ENCODE results near the gene ARPC2. TPM values are rescaled to one million over a fixed set of nuclear protein-coding genes. Genes with fewer than 3 reads are reported as not detected.

Gene ARPC2
- total and polyA plus RNA-seq, 2 of the 13 experiments (the other 11 are each of a cell fraction or from before 2014, with no cell fraction given) = 168 to 303 TPM

DNA sequence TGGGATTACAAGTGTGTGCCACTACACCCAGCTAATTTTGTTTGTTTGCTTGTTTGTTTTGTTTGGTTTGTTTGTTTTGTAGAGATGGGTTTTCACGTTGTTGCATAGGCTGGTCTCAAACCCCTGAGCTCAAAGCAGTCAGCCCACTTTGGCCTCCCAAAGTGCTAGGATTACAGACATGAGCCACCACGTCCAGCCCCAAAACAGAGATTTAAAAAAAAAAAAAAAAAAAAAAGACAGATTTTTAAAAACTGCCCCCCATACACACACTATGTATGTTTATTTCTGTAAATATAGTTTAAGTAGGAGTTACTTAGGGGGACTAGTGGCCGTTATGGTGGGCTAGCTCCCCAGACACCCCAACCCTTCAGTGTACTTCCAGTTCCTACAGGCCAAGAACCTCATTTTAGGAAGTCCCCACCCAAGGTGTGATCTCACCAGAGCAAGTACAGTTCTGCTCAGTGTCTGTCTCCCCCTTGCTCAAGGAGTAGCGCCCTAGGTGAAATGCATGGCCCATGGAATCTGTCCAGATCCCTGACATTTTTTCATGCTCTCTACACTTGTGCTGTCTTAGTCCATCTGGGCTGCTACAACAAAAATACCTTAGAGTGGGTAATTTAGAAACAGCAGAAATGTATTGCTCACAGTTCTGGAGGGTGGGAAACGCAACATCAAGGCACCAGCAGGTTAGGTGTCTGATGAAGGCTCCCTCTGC is 76.9 kb downstream of the ARPC2 start:
- H3K79me2 ChIP-seq (ENCODE audit: insufficient read depth, low read length) = peaks cover 32% of the 10 kb centered on the region
- no peak for ATAC-seq
- no peak for DNase-seq (ENCODE audit: low spot score)
- H2AFZ ChIP-seq (ENCODE audit: low read length) = no peak overlapping the region
- no peak for FAIRE-seq
- intact Hi-C loops (cut with micrococcal nuclease; ENCODE audit: unreplicated experiment) = loop anchor here (1.0 to 10.0 kb wide), 6 partner anchors 24 to 271 kb away; partner anchors contain the start of genes AAMP, CATIP, CNOT9 and PNKD
- H3K4me1 ChIP-seq (ENCODE audit: insufficient read depth, low read length) = peaks cover 87% of the 10 kb centered on the region
- POLR2A ChIA-PET = interaction anchor here (0.7 to 8.5 kb wide), 26 partner anchors 10 to 163 kb away, joined by 3 to 110 read pairs (median 4); partner anchors contain the start of genes AAMP, CATIP, CTDSP1 and PNKD
- H3K4me2 ChIP-seq (ENCODE audit: low read depth, low read length) = peak overlapping the region; percentile 93
- peak overlapping the region in 1 of 3 experiments; percentile 32; a peak in 2 of 6 replicates for H3K4me3 ChIP-seq (replicated peaks in 1 of 3; ENCODE audit: insufficient read depth in 1 of 3, low read depth in 2 of 3, low read length in 3 of 3)
- in situ Hi-C loops (cut with HindIII; ENCODE audit: extremely low pct_ligation_motif_present, low pct_unique_long_range_greater_than_20kb) = loop anchor here (5.0 kb wide), 1 partner anchor 103 kb away; the partner anchor contains the start of gene CTDSP1
- 34% methylated on average over 5 of the region's 5 CpGs for WGBS (ENCODE audit: low lambda C conversion rate)
- peak overlapping the region; percentile 33; the same call in 1 of the 2 replicates for H3K9ac ChIP-seq (ENCODE audit: insufficient read depth, low read depth, low read length)
- no peaks in the 10 kb centered on the region; a peak in 1 of 5 replicates for H3K27me3 ChIP-seq (ENCODE audit: control insufficient read depth in 1 of 2, insufficient read depth in 2 of 2, low read length in 2 of 2)
- peaks cover 8% of the 10 kb centered on the region; the same call in 1 of the 2 replicates for H4K20me1 ChIP-seq (ENCODE audit: insufficient read depth, low read length)
- CTCF ChIA-PET (ENCODE audit: low intra/inter-chr PET ratio, low total read pairs) = interaction anchor here (1.6 kb wide), 1 partner anchor 22 kb away, joined by 13 read pairs; no protein-coding TSS in a partner anchor
- H3K27ac ChIP-seq (ENCODE audit: extremely low read length, insufficient read depth, low read length) = peak overlapping the region; percentile 88
- BruUV-seq (replicated peaks) = no TSS peak
- H3K36me3 ChIP-seq (replicated peaks in 1 of 2; ENCODE audit: control insufficient read depth in 1 of 2, insufficient read depth in 2 of 2, low read length in 2 of 2) = no peaks in the 10 kb centered on the region
- H3K9me3 ChIP-seq (ENCODE audit: low read length) = no peaks in the 10 kb centered on the region
- TF ChIP-seq, protein P1, sequence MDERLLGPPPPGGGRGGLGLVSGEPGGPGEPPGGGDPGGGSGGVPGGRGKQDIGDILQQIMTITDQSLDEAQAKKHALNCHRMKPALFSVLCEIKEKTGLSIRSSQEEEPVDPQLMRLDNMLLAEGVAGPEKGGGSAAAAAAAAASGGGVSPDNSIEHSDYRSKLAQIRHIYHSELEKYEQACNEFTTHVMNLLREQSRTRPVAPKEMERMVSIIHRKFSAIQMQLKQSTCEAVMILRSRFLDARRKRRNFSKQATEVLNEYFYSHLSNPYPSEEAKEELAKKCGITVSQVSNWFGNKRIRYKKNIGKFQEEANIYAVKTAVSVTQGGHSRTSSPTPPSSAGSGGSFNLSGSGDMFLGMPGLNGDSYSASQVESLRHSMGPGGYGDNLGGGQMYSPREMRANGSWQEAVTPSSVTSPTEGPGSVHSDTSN (CRISPR knock-in tag; IDR thresholded peaks at IDR 0.05) = no peak
- TF ChIP-seq ZNF496 (CRISPR knock-in tag; IDR thresholded peaks at IDR 0.05; ENCODE audit: insufficient replicate concordance) = no peak
- TF ChIP-seq, protein P2, sequence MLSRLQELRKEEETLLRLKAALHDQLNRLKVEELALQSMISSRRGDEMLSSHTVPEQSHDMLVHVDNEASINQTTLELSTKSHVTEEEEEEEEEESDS (CRISPR knock-in tag; IDR thresholded peaks at IDR 0.05; ENCODE audit: borderline replicate concordance) = no peak
- TF ChIP-seq ZNF883 (CRISPR knock-in tag; IDR thresholded peaks at IDR 0.05; ENCODE audit: not compliant biosample characterization) = no peak
- TF ChIP-seq, protein P3, sequence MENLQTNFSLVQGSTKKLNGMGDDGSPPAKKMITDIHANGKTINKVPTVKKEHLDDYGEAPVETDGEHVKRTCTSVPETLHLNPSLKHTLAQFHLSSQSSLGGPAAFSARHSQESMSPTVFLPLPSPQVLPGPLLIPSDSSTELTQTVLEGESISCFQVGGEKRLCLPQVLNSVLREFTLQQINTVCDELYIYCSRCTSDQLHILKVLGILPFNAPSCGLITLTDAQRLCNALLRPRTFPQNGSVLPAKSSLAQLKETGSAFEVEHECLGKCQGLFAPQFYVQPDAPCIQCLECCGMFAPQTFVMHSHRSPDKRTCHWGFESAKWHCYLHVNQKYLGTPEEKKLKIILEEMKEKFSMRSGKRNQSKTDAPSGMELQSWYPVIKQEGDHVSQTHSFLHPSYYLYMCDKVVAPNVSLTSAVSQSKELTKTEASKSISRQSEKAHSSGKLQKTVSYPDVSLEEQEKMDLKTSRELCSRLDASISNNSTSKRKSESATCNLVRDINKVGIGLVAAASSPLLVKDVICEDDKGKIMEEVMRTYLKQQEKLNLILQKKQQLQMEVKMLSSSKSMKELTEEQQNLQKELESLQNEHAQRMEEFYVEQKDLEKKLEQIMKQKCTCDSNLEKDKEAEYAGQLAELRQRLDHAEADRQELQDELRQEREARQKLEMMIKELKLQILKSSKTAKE (CRISPR knock-in tag; IDR thresholded peaks at IDR 0.05; ENCODE audit: borderline replicate concordance) = no peak
- 0 out of 2 replicates have a peak, but pooled peaks have one; percentile 7 for TF ChIP-seq ISL2 (CRISPR knock-in tag; IDR thresholded peaks at IDR 0.05)
- no peak for TF ChIP-seq KDM5B (CRISPR knock-in tag; IDR thresholded peaks at IDR 0.05; ENCODE audit: borderline replicate concordance)
- no peak for TF ChIP-seq ZNF264 (CRISPR knock-in tag; IDR thresholded peaks at IDR 0.05)
- TF ChIP-seq ZSCAN22 (CRISPR knock-in tag; IDR thresholded peaks at IDR 0.05) = no peak
- peak; percentile 89 for TF ChIP-seq ZNF12 (CRISPR knock-in tag; IDR thresholded peaks at IDR 0.05)
- TF ChIP-seq ZFP36L2 (CRISPR knock-in tag; IDR thresholded peaks at IDR 0.05) = no peak
- TF ChIP-seq, protein P4, sequence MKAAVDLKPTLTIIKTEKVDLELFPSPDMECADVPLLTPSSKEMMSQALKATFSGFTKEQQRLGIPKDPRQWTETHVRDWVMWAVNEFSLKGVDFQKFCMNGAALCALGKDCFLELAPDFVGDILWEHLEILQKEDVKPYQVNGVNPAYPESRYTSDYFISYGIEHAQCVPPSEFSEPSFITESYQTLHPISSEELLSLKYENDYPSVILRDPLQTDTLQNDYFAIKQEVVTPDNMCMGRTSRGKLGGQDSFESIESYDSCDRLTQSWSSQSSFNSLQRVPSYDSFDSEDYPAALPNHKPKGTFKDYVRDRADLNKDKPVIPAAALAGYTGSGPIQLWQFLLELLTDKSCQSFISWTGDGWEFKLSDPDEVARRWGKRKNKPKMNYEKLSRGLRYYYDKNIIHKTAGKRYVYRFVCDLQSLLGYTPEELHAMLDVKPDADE (CRISPR knock-in tag; IDR thresholded peaks at IDR 0.05) = no peak
- TF ChIP-seq ATF1 (CRISPR knock-in tag; IDR thresholded peaks at IDR 0.05) = 0 out of 2 replicates have a peak, but pooled peaks have one; percentile 24
- no peak for TF ChIP-seq ZFP90 (CRISPR knock-in tag; IDR thresholded peaks at IDR 0.05; ENCODE audit: borderline replicate concordance)
- TF ChIP-seq SAP130 (CRISPR knock-in tag; IDR thresholded peaks at IDR 0.05; ENCODE audit: low read depth) = no peak
